ENCODE data around the gene OR4F6.

DNA sequence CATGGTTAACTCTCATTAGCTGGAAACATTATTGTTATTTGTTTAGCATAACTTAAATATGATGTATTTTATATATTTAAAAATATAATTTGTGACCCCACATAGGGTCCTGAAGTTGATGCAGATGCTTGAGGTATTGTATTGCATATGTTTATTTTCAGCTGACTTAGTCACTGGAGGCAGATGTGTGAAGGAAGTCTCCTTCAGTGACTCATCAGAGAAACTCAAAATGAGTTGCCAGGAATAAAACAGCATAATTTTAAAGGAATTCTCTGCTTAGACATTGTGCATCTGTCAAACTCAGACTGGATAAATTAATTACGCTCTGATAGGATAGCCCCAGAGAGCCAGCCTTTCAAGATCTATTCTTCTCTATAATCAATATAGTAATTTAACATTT lies 7.9 kb upstream of the OR4F6 start:
- TF ChIP-seq, protein P1, sequence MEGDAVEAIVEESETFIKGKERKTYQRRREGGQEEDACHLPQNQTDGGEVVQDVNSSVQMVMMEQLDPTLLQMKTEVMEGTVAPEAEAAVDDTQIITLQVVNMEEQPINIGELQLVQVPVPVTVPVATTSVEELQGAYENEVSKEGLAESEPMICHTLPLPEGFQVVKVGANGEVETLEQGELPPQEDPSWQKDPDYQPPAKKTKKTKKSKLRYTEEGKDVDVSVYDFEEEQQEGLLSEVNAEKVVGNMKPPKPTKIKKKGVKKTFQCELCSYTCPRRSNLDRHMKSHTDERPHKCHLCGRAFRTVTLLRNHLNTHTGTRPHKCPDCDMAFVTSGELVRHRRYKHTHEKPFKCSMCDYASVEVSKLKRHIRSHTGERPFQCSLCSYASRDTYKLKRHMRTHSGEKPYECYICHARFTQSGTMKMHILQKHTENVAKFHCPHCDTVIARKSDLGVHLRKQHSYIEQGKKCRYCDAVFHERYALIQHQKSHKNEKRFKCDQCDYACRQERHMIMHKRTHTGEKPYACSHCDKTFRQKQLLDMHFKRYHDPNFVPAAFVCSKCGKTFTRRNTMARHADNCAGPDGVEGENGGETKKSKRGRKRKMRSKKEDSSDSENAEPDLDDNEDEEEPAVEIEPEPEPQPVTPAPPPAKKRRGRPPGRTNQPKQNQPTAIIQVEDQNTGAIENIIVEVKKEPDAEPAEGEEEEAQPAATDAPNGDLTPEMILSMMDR (IDR thresholded peaks at IDR 0.05), result no peak
- no peak for TF ChIP-seq EZH2phosphoT487 (IDR thresholded peaks at IDR 0.05)
